SHP77 (cell line): ENCODE data around the gene GPR149.
A peak's percentile ranks its signal among the peaks of the same experiment; 100 is the strongest.

ENCODE experiments used
- DNase-seq, 2 experiments: peaks; one replicate each; lab custom pipeline; 2025; lab: John Stamatoyannopoulos, UW

GPR149 gene

GRCh38 chr3:154338570-154338969 lies 91.4 kb downstream of the GPR149 start:
- no peak for DNase-seq

GRCh38 chr3:154338008-154338407 lies 92.0 kb downstream of the GPR149 start:
- DNase-seq, result no peak

- peak in 1 of 2 experiments; percentile 4 for DNase-seq
Measured at GRCh38 chr3:154334973-154335420, 95.0 kb downstream of the GPR149 start.

DNA sequence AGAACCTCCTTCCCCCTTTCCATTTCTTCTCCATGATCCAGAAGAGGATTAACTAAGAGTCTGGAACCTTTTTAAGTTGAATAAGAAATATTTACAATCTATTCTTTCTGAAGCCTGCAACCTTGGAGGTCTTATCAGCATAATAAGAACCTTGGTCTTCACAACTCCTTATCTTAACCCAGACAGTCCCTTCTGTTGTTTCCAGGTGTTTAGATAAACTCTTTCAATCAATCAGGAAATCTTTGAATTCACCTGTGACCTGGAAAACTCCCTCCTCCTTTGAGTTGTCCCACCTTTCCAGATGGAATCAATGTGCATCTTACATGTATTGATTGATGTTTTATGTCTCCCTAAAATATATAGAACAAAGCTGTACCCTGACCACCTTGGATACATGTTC lies 102.1 kb downstream of the GPR149 start:
- DNase-seq, result no peak

GRCh38 chr3:154324919-154325318 lies 105.1 kb downstream of the GPR149 start:
- no peak for DNase-seq

GRCh38 chr3:154323891-154324738 lies 105.9 kb downstream of the GPR149 start, which contains the start of gene DHX36:
TSS of gene DHX36 (minus strand) at chr3:154324487. CDS start at chr3:154324416, 71 bp downstream.
- peak; percentile 77 to 89 for DNase-seq

DNA sequence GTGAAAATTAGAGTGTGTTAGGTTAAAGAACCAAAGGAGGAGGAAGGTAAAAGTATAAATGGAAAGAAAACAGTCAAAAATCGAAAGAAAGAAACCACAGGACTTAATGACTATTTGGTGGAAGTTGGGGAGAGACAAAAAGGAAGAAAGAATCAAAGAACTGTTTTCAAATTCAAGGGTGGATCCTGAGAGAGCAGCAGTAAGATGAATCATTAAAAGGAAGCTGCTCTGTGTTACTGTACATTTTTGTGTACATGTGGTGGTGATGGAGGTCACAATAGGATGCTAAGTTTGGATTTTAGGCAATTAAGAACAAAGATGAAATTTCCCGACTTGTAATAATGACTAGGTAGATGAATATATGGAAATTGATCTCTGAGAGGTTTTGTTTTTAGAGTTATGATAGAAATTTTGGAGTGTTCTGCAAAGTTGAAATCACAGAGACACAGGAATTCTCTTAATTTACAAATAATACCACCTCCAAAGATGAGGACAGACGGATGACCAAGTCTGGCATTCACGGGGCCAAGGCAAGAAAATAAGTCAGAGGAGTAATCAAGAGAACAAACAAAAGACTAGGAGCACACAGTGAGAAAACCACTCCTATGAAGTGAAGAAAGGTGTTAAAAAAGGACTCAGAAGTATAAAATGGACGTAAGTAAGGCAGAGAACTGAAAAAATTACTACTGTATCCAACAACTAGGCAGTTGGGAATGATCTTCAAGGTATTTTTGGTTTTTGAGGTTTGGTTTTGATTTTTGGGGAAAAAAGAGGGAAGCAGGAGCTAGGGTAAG lies 112.8 kb downstream of the GPR149 start:
- no peak for DNase-seq

DNA sequence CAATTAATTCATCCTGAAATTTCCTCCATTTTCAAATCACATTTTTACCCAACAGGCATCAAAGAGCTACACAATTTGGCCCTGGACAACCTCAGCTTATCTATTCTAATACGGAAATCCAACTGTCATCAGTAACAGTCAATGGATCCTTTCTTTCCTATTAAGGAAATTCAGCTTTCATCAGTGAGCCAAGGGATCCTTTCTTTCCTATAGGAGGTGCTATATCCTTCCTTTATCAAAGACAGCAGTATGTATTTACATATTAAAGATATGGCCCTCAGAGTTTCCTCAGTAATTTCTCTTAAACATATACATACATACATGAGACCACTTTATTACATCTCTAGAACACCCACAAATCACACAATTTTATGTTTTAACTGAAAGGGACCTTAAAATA lies 115.8 kb downstream of the GPR149 start:
- no peak for DNase-seq

DNA sequence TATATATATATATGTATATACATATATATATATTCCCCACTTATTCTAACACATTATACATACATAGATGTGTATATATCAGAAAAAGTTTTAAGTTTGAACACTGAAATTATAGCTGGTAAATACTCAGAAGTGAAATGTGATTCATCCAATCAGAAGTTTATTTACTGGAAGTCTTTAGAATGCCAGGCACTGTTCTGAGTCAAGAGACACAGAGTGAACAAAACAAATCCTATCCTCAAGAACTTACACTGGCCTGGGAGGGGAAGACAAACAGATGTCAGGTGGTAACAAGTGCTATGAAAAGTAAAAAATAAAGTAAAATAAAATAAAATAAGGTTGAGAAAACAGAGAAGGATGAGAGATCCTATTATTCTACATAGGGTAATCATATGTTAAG lies 119.2 kb downstream of the GPR149 start:
- DNase-seq, result no peak

- DNase-seq, result no peak
Measured at GRCh38 chr3:154307363-154307762, 122.6 kb downstream of the GPR149 start.

DNA sequence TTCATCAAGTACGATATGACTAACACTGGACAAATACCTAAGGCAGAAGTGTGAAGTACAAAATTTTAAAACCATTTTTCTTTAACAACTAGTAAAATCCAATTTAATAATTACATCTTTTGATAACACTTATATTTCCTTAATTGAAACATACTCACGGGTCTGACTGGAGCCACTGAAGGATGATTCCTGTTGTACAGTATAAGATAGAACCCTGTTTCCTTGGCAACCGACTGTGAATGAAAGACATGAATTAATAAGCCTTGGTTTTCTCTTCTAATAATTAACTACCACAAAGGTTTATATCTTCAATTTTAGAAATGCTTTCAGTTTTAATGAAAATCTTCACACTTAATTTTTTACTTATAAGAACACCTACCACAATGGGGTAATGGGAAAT lies 125.1 kb downstream of the GPR149 start:
- DNase-seq, result no peak

- no peak for DNase-seq
Measured at GRCh38 chr3:154304116-154304786, 125.7 kb downstream of the GPR149 start.

DNA sequence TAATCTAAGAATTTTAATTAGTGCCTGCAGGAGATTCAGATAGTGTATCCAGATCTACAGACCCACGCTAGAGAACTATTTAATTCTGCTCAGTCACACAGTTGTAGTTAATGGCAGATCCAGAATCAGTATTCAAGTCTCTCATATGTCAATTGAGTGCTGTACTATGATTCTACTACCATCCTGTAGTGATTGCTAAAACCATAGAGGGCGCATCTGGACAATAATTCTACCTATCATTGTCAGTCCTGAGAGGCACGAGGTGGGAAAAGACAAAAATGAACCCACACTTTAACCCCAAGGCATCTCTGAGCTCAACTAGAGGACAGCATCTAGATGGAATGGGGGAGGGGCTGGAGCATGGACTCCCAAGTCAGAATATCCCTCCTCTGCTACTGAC lies 128.4 kb downstream of the GPR149 start:
- DNase-seq, result peak in 1 of 2 experiments; percentile 1

DNA sequence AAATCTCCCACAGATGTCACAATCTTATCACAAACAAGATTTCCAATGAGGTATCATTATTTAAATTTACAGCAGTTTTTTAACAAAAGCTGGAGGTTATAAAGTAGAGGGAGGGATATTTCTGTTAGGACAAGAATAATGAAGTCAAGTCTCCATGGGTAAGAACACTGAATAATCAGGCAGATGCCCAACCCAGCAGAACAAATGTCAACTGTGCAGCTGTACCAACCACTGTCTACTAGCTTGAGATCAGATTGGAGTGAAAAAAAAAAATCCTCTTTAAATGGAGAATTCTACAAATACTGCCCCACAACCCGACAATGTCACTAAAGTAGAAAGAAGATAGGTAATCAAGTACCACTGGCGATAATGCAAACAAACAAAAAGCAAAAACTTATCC lies 136.0 kb downstream of the GPR149 start:
- no peak for DNase-seq

GRCh38 chr3:154290187-154290586 lies 139.8 kb downstream of the GPR149 start:
- no peak for DNase-seq
